ENCODE data around the gene DNAH9. TPM values are rescaled to one million over a fixed set of nuclear protein-coding genes. Genes with fewer than 3 reads are reported as not detected.
"Not testable (repeated sequence)": the region's sequence is repeated elsewhere in the genome, so short reads cannot be mapped to it uniquely, and the experiment has no call there.

Gene DNAH9
- total and polyA plus RNA-seq, 2 donors = 0.09 to 0.48 TPM

- Histone ChIP-seq H3K4me3 (ENCODE audit: low read length in 2 of 2) (no peak overlapping the region), H3K9me3 (ENCODE audit: control insufficient read depth in 2 of 2, insufficient read depth in 1 of 2, low read length in 1 of 2) (peaks cover 0 to 8% of the 10 kb centered on the region in 2 donors), H3K27ac (ENCODE audit: low read depth in 1 of 2, low read length in 1 of 2) (no peak overlapping the region), H3K36me3 (ENCODE audit: control insufficient read depth in 2 of 2, insufficient read depth in 2 of 2, low read length in 1 of 2) (no peaks in the 10 kb centered on the region), H3K27me3 (ENCODE audit: control insufficient read depth in 2 of 2, insufficient read depth in 1 of 2, low read length in 1 of 2) (no peaks in the 10 kb centered on the region), H3K4me1 (ENCODE audit: control insufficient read depth in 2 of 2, insufficient read depth in 2 of 2, low read length in 2 of 2) (no peaks in the 10 kb centered on the region)
- no peak for DNase-seq (ENCODE audit: low read depth in 6 of 9, low spot score in 9 of 9)
- 82% methylated on average over 7 of the region's 7 CpGs for WGBS
Measured at GRCh38 chr17:11950771-11951519, 352.7 kb downstream of the DNAH9 start.

GRCh38 chr17:11952610-11953009, 354.3 kb downstream of the DNAH9 start:
- no peak for DNase-seq (ENCODE audit: low read depth in 6 of 9, low spot score in 9 of 9)
- H3K36me3 ChIP-seq (ENCODE audit: control insufficient read depth in 2 of 2, insufficient read depth in 2 of 2, low read length in 1 of 2) = no peaks in the 10 kb centered on the region
- WGBS = 98% methylated on average over 3 of the region's 3 CpGs

GRCh38 chr17:11953924-11954323, 355.7 kb downstream of the DNAH9 start:
- Histone ChIP-seq H3K4me1 (ENCODE audit: control insufficient read depth in 2 of 2, insufficient read depth in 2 of 2, low read length in 2 of 2) (no peaks in the 10 kb centered on the region), H3K36me3 (ENCODE audit: control insufficient read depth in 2 of 2, insufficient read depth in 2 of 2, low read length in 1 of 2) (no peaks in the 10 kb centered on the region), H3K4me3 (ENCODE audit: low read length in 2 of 2) (no peak overlapping the region), H3K27me3 (ENCODE audit: control insufficient read depth in 2 of 2, insufficient read depth in 1 of 2, low read length in 1 of 2) (no peaks in the 10 kb centered on the region), H3K9me3 (ENCODE audit: control insufficient read depth in 2 of 2, insufficient read depth in 1 of 2, low read length in 1 of 2) (peaks cover 0 to 8% of the 10 kb centered on the region in 2 donors), H3K27ac (ENCODE audit: low read depth in 1 of 2, low read length in 1 of 2) (no peak overlapping the region)
- DNase-seq (ENCODE audit: low read depth in 6 of 9, low spot score in 9 of 9) = no peak
- 96% methylated on average over 1 of the region's 1 CpG for whole genome bisulfite sequencing

More at GRCh38 chr17:11952610-11953009, 354.3 kb downstream of the DNAH9 start:
- Histone ChIP-seq H3K4me3 (ENCODE audit: low read length in 2 of 2) (no peak overlapping the region), H3K27me3 (ENCODE audit: control insufficient read depth in 2 of 2, insufficient read depth in 1 of 2, low read length in 1 of 2) (no peaks in the 10 kb centered on the region), H3K4me1 (ENCODE audit: control insufficient read depth in 2 of 2, insufficient read depth in 2 of 2, low read length in 2 of 2) (no peaks in the 10 kb centered on the region), H3K27ac (ENCODE audit: low read depth in 1 of 2, low read length in 1 of 2) (no peak overlapping the region), H3K9me3 (ENCODE audit: control insufficient read depth in 2 of 2, insufficient read depth in 1 of 2, low read length in 1 of 2) (peaks cover 0 to 8% of the 10 kb centered on the region in 2 donors)

DNA sequence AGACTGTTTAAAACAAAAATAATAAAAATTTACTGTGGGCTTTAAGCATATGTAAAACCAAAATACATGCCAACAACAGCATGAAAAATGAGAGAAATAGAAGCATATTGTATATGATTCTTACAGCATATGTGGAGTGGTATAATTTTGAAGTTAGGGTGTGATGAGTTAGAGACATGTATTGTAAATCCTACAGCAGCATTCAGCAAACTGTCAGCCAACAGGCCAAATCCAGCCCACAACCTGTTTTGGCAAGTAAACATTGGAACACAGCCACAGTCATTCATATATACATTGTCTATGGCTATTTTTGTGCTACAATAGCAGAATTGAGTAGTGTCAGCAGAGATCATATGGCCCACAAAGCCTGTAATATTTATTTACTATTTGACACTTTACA, 356.7 kb downstream of the DNAH9 start:
- H3K27ac ChIP-seq (ENCODE audit: low read depth in 1 of 2, low read length in 1 of 2) = no peak overlapping the region
- peaks cover 0 to 8% of the 10 kb centered on the region in 2 donors for H3K9me3 ChIP-seq (ENCODE audit: control insufficient read depth in 2 of 2, insufficient read depth in 1 of 2, low read length in 1 of 2)
- no peaks in the 10 kb centered on the region for H3K36me3 ChIP-seq (ENCODE audit: control insufficient read depth in 2 of 2, insufficient read depth in 2 of 2, low read length in 1 of 2)
- no peaks in the 10 kb centered on the region for H3K27me3 ChIP-seq (ENCODE audit: control insufficient read depth in 2 of 2, insufficient read depth in 1 of 2, low read length in 1 of 2)
- no peak overlapping the region for H3K4me3 ChIP-seq (ENCODE audit: low read length in 2 of 2)
- H3K4me1 ChIP-seq (ENCODE audit: control insufficient read depth in 2 of 2, insufficient read depth in 2 of 2, low read length in 2 of 2) = no peaks in the 10 kb centered on the region
- DNase-seq (ENCODE audit: low read depth in 6 of 9, low spot score in 9 of 9) = no peak

GRCh38 chr17:11969565-11969964, 371.3 kb downstream of the DNAH9 start:
- WGBS = 98% methylated on average over 2 of the region's 2 CpGs
- H3K4me3 ChIP-seq (ENCODE audit: low read length in 2 of 2) = no peak overlapping the region
- no peak overlapping the region for H3K27ac ChIP-seq (ENCODE audit: low read depth in 1 of 2, low read length in 1 of 2)
- no peak for DNase-seq (ENCODE audit: low read depth in 6 of 9, low spot score in 9 of 9)
- H3K27me3 ChIP-seq (ENCODE audit: control insufficient read depth in 2 of 2, insufficient read depth in 1 of 2, low read length in 1 of 2) = no peaks in the 10 kb centered on the region
- no peaks in the 10 kb centered on the region for H3K9me3 ChIP-seq (ENCODE audit: control insufficient read depth in 2 of 2, insufficient read depth in 1 of 2, low read length in 1 of 2)
- H3K36me3 ChIP-seq (ENCODE audit: control insufficient read depth in 2 of 2, insufficient read depth in 2 of 2, low read length in 1 of 2) = no peaks in the 10 kb centered on the region
- no peaks in the 10 kb centered on the region for H3K4me1 ChIP-seq (ENCODE audit: control insufficient read depth in 2 of 2, insufficient read depth in 2 of 2, low read length in 2 of 2)

- H3K36me3 ChIP-seq (ENCODE audit: control insufficient read depth in 2 of 2, insufficient read depth in 2 of 2, low read length in 1 of 2); H3K27ac ChIP-seq (ENCODE audit: low read depth in 1 of 2, low read length in 1 of 2); H3K27me3 ChIP-seq (ENCODE audit: control insufficient read depth in 2 of 2, insufficient read depth in 1 of 2, low read length in 1 of 2); DNase-seq (ENCODE audit: low read depth in 6 of 9, low spot score in 9 of 9); H3K4me1 ChIP-seq (ENCODE audit: control insufficient read depth in 2 of 2, insufficient read depth in 2 of 2, low read length in 2 of 2); H3K4me3 ChIP-seq (ENCODE audit: low read length in 2 of 2); H3K9me3 ChIP-seq (ENCODE audit: control insufficient read depth in 2 of 2, insufficient read depth in 1 of 2, low read length in 1 of 2): not testable (repeated sequence)
- 97% methylated on average over 19 of the region's 19 CpGs for WGBS
Measured at GRCh38 chr17:11972741-11973140, 374.5 kb downstream of the DNAH9 start.

DNA sequence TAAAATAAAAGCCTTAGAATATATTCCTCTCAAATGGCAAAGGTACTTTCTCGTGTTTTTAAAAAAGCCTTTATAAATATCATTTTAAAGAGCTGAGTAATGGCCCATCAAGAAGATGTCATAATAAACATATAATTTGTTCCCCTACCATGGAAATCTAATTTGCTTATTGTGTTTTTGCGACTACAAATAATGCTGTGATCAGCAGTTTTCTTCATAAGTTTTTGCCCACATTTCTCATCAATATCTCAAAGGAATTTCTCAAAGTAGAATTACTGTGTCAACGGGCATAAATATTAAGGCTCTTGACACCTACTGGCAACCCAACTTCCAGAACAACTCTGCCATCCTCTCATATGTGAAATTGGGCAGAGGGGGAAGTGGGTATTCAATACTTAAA, 381.5 kb downstream of the DNAH9 start:
- WGBS = 96% methylated on average over 3 of the region's 3 CpGs
- Histone ChIP-seq H3K4me3 (ENCODE audit: low read length in 2 of 2) (no peak overlapping the region), H3K27me3 (ENCODE audit: control insufficient read depth in 2 of 2, insufficient read depth in 1 of 2, low read length in 1 of 2) (no peaks in the 10 kb centered on the region), H3K4me1 (ENCODE audit: control insufficient read depth in 2 of 2, insufficient read depth in 2 of 2, low read length in 2 of 2) (no peaks in the 10 kb centered on the region), H3K27ac (ENCODE audit: low read depth in 1 of 2, low read length in 1 of 2) (no peak overlapping the region), H3K36me3 (ENCODE audit: control insufficient read depth in 2 of 2, insufficient read depth in 2 of 2, low read length in 1 of 2) (peaks cover 26 to 28% of the 10 kb centered on the region in 2 donors), H3K9me3 (ENCODE audit: control insufficient read depth in 2 of 2, insufficient read depth in 1 of 2, low read length in 1 of 2) (no peaks in the 10 kb centered on the region)
- DNase-seq (ENCODE audit: low read depth in 6 of 9, low spot score in 9 of 9) = no peak

DNA sequence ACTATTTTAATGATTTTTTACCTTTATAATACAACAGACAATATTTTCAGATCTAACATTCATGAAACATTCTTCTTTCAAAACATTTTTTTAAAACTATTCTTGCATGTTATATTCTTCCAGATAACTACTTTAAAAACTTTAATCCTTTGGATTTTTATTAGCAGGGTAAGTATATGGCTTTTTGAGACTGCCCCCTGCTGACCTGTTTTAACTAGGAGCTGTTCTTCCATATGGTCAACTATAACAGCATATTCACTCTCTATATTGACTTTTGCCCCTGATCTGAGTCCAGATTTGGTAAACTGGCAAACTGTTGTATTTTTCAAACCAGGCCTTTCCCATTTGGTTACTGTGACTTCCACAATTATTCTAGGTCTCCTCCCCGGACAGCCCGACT, 382.5 kb downstream of the DNAH9 start:
- no peaks in the 10 kb centered on the region for H3K4me1 ChIP-seq (ENCODE audit: control insufficient read depth in 2 of 2, insufficient read depth in 2 of 2, low read length in 2 of 2)
- WGBS = over 99% methylated on average over 2 of the region's 2 CpGs
- H3K4me3 ChIP-seq (ENCODE audit: low read length in 2 of 2) = no peak overlapping the region
- no peaks in the 10 kb centered on the region for H3K9me3 ChIP-seq (ENCODE audit: control insufficient read depth in 2 of 2, insufficient read depth in 1 of 2, low read length in 1 of 2)
- no peaks in the 10 kb centered on the region for H3K27me3 ChIP-seq (ENCODE audit: control insufficient read depth in 2 of 2, insufficient read depth in 1 of 2, low read length in 1 of 2)
- no peak for DNase-seq (ENCODE audit: low read depth in 6 of 9, low spot score in 9 of 9)
- H3K27ac ChIP-seq (ENCODE audit: low read depth in 1 of 2, low read length in 1 of 2) = no peak overlapping the region
- peaks cover 28% of the 10 kb centered on the region in 2 donors for H3K36me3 ChIP-seq (ENCODE audit: control insufficient read depth in 2 of 2, insufficient read depth in 2 of 2, low read length in 1 of 2)

DNA sequence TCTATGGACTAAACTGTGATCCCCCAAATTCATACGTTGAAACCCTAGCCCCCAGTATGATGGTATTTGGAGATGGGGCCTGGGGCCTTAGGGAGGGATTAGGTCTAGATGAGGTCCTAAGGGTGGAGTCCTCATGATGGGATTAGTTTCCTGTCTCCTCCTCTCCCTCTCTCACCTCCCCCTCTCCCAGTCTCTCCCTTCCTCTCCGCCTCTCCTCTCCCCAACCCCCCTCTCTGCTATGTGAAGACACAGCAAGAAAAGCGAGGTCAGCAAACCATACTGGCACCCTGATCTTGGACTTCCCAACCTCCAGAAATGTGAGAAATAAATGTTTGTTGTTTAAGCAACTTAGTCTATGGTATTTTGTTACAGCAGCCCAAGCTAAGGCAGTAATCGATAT, 383.6 kb downstream of the DNAH9 start:
- Histone ChIP-seq H3K4me3 (ENCODE audit: low read length in 2 of 2) (no peak overlapping the region), H3K4me1 (ENCODE audit: control insufficient read depth in 2 of 2, insufficient read depth in 2 of 2, low read length in 2 of 2) (no peaks in the 10 kb centered on the region), H3K9me3 (ENCODE audit: control insufficient read depth in 2 of 2, insufficient read depth in 1 of 2, low read length in 1 of 2) (no peaks in the 10 kb centered on the region), H3K27ac (ENCODE audit: low read depth in 1 of 2, low read length in 1 of 2) (no peak overlapping the region), H3K27me3 (ENCODE audit: control insufficient read depth in 2 of 2, insufficient read depth in 1 of 2, low read length in 1 of 2) (no peaks in the 10 kb centered on the region), H3K36me3 (ENCODE audit: control insufficient read depth in 2 of 2, insufficient read depth in 2 of 2, low read length in 1 of 2) (peaks cover 32 to 33% of the 10 kb centered on the region in 2 donors)
- DNase-seq (ENCODE audit: low read depth in 6 of 9, low spot score in 9 of 9) = no peak
- WGBS = 95% methylated on average over 4 of the region's 4 CpGs

All from thymus (tissue), 11 donors.